Tibial artery (tissue), 4 donors: ENCODE results near the gene RBM20.
"Not testable (repeated sequence)": the region's sequence is repeated elsewhere in the genome, so short reads cannot be mapped to it uniquely, and the experiment has no call there.

Experiments used
- DNase-seq, 2 donors: peaks; one replicate each; pipeline ENCODE4 v3.0.0-alpha.2; 2019
- H3K27ac ChIP-seq, 2 donors: fragments of 200-600 bp; sonication (generic) in 1 of 2; 1 replicate in 1 of 2; 2 replicates in 1 of 2; pipeline ENCODE4 v1.5.1; 2018 to 2019; ENCODE audit warnings: mild to moderate bottlenecking in 1 of 2
- H3K27me3 ChIP-seq, 2 donors: fragments of 200-600 bp; sonication (generic) in 1 of 2; one replicate each; pipeline versions ENCODE4 v1.5.1 to v1.6.0; 2016 to 2019
- H3K36me3 ChIP-seq, 3 donors: fragments of 200-600 bp; sonication (generic) in 2 of 3; one replicate each; pipeline ENCODE4 v1.5.1; 2016 to 2019; ENCODE audit warnings: mild to moderate bottlenecking in 2 of 3
- H3K4me1 ChIP-seq, 4 donors: fragments of 200-600 bp; sonication (generic) in 2 of 4; 1 replicate in 3 of 4; 2 replicates in 1 of 4; pipeline ENCODE4 v1.5.1; 2016 to 2019
- H3K4me3 ChIP-seq, 2 donors: fragments of 200-600 bp; sonication (generic) in 1 of 2; 1 replicate in 1 of 2; 2 replicates in 1 of 2; pipeline ENCODE4 v1.5.1; 2018 to 2019; ENCODE audit warnings: mild to moderate bottlenecking in 2 of 2
- H3K9me3 ChIP-seq, 3 donors: fragments of 200-600 bp; sonication (generic) in 1 of 3; one replicate each; pipeline ENCODE4 v1.5.1; 2016 to 2019
- intact Hi-C: fragments of 100-400 bp; cut with DNase I; formaldehyde crosslinking; loops from one replicate; pipeline ENCODE4 v1.15.0; 2023; ENCODE audit warnings: low total_unique reads
- TF ChIP-seq, protein P1 (sequence below), 2 experiments: fragments of 200-600 bp in 1 of 2; fragments of 450-650 bp in 1 of 2; IDR thresholded peaks; one replicate each; pipeline ENCODE4 v1.5.1; 2017 to 2019; ENCODE audit warnings: antibody characterized with exemption in 2 of 2, mild to moderate bottlenecking in 1 of 2, moderate library complexity in 1 of 2

Gene RBM20

DNA sequence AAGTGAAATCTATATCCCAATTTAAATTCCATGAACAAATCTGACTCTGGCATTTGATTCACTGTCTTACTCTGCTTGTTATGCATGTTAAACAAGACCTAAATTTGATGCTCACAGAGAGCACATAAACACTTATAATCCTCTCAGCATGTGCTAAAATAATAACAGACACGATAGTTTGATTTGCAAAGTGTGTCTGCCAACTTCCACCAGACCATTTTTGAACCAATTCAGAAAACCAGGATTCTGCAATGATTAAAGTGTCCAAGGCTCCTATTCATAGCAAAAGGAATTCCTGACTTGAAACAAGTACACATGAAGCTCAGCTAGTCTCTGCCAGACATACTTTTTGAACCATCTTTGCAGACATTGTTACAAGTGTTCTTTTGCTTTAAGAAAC, 11.2 kb downstream of the RBM20 start:
- Histone ChIP-seq H3K4me1 (no peaks in the 10 kb centered on the region), H3K36me3 (no peaks in the 10 kb centered on the region), H3K27me3 (peaks cover 0 to 11% of the 10 kb centered on the region in 2 donors), H3K27ac (no peak overlapping the region), H3K9me3 (no peaks in the 10 kb centered on the region), H3K4me3 (no peak overlapping the region)
- TF ChIP-seq, protein P1, sequence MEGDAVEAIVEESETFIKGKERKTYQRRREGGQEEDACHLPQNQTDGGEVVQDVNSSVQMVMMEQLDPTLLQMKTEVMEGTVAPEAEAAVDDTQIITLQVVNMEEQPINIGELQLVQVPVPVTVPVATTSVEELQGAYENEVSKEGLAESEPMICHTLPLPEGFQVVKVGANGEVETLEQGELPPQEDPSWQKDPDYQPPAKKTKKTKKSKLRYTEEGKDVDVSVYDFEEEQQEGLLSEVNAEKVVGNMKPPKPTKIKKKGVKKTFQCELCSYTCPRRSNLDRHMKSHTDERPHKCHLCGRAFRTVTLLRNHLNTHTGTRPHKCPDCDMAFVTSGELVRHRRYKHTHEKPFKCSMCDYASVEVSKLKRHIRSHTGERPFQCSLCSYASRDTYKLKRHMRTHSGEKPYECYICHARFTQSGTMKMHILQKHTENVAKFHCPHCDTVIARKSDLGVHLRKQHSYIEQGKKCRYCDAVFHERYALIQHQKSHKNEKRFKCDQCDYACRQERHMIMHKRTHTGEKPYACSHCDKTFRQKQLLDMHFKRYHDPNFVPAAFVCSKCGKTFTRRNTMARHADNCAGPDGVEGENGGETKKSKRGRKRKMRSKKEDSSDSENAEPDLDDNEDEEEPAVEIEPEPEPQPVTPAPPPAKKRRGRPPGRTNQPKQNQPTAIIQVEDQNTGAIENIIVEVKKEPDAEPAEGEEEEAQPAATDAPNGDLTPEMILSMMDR (IDR thresholded peaks at IDR 0.05) = no peak
- no peak for DNase-seq
- intact Hi-C loops = no loop called here

DNA sequence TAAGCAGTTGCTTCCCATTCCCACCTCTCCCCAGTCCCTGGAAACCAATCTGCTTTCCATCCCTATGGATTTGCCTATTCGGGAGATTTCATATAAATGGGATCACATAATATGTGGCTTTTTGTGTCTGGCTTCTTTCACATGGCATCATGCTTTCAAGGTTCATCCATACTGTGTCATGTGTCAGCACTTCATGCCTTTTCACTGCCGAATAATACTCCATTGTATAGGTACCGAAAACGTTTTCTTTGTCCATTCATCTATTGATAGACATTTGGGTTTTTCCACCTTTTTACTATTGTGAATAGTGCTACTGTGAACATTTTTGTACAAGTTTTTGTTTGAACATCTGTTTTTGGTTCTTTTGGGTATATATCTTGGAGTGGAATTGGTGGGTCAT, 12.5 kb downstream of the RBM20 start:
- TF ChIP-seq, protein P1 (IDR thresholded peaks at IDR 0.05) = no peak
- Histone ChIP-seq H3K27me3 (peaks cover 0 to 11% of the 10 kb centered on the region in 2 donors), H3K27ac (no peak overlapping the region)

DNA sequence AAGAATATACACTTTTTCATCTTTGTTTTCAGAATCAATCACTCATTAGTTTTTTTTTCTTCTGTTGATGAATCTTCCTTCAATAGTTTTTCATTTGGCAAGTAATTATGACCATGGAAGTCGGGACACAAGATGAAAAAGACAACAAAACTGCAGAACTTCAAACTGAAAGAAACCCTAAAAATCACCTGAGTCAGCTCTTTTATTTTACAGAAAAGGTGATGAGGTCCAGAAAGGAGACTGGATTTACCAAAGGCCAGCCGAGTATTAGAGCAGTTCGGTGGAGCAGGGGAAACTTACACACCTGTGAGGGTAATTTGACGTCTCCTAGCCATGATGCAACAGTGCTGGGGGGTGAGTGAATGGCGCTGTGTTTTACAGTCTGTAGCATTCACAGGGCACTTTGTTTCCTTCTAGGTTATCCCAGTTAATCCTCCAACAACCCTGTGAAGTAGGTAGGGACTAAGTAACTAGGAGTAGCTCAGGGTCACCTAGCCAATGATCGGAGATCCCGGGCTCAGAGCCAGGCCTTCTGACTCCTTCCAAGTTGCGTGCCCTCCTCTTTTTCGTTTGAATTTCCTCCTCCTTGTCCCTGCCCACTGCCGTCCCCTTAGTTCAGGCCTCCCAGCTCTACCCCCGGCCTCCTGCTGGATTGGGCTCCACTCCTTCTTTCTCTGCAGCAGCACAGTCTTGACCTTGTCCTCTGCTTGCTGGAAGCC, 14.0 kb downstream of the RBM20 start:
- Histone ChIP-seq H3K36me3 (no peaks in the 10 kb centered on the region), H3K27ac (no peak overlapping the region), H3K9me3 (no peaks in the 10 kb centered on the region), H3K27me3 (peaks cover 0 to 11% of the 10 kb centered on the region in 2 donors), H3K4me1 (no peaks in the 10 kb centered on the region), H3K4me3 (no peak overlapping the region)
- intact Hi-C loops = no loop called here
- TF ChIP-seq, protein P1 (IDR thresholded peaks at IDR 0.05) = no peak
- DNase-seq = no peak

More for the DNA sequence above, 12.5 kb downstream of the RBM20 start:
- H3K4me1 ChIP-seq = no peaks in the 10 kb centered on the region
- no peak for DNase-seq
- H3K4me3 ChIP-seq = no peak overlapping the region
- H3K9me3 ChIP-seq = no peaks in the 10 kb centered on the region
- no peaks in the 10 kb centered on the region for H3K36me3 ChIP-seq
- intact Hi-C loops = no loop called here

DNA sequence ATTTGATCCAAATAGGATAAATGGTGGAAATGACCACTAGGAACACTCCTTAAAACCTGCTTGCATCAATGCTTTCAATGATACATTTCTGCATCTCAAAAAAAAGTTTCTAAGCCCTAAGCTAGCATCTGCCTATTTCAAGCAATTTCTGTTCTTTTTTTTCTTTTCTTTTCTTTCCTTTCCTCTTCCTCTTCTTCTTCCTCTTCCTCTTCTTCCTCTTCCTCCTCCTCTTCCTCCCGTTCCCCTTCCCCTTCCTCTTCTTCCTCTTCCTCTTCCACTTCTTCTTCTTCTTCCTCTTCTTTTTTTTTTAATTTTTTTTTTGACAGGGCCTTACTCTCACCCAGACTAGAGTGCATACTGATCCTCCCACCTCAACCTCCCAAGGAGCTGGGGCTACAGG, 15.4 kb downstream of the RBM20 start:
- Histone ChIP-seq H3K4me3 (no peak overlapping the region), H3K27me3 (peaks cover 0 to 8% of the 10 kb centered on the region in 2 donors), H3K9me3 (no peaks in the 10 kb centered on the region), H3K36me3 (no peaks in the 10 kb centered on the region), H3K27ac (no peak overlapping the region), H3K4me1 (no peaks in the 10 kb centered on the region)
- no peak for DNase-seq
- intact Hi-C loops = no loop called here
- TF ChIP-seq, protein P1 (IDR thresholded peaks at IDR 0.05) = no peak

DNA sequence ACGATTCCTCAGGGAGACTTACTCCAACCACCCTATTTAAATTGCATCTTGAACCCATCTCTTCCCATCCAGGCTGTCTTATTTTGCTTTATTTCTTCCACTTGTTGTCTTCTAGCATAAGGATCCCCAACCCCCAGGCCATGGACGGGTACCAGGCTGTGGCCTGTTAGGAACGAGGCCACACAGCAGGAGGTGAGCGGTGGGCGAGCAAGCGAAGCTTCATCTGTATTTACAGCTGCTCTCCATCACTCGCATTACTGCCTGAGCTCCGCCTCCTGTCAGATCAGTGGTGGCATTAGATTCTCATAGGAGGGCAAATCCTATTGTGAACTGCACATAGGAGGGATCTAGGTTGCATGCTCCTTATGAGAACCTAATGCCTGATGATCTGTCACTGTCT, 16.2 kb downstream of the RBM20 start:
- intact Hi-C loops, H3K4me1 ChIP-seq, H3K36me3 ChIP-seq, H3K9me3 ChIP-seq, H3K27me3 ChIP-seq, H3K27ac ChIP-seq, H3K4me3 ChIP-seq, DNase-seq: not testable (repeated sequence)

DNA sequence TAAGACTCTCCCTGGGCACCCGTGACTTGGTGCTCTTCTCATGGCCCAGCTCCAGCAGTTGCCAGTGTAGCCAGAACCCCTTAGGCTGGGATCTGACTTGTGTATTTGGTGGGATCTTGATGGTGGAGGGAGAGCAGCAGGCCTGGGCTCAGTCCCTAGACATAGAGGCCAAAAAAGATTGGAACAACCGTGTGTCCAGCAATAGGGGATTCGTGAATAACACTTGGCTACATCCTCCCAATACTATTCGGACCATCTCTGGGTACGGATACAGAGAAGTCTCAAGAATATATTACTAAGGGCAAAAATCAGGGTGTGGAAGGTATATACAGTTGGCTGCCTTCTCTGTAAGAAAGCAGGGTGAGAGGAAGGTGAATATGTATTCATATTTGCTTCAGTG, 17.2 kb downstream of the RBM20 start:
- H3K4me1 ChIP-seq = no peaks in the 10 kb centered on the region
- no peak overlapping the region for H3K27ac ChIP-seq
- H3K9me3 ChIP-seq = no peaks in the 10 kb centered on the region
- no peak overlapping the region for H3K4me3 ChIP-seq
- TF ChIP-seq, protein P1 (IDR thresholded peaks at IDR 0.05) = no peak
- intact Hi-C loops = no loop called here
- H3K36me3 ChIP-seq = no peaks in the 10 kb centered on the region
- no peak for DNase-seq
- peaks cover 0 to 8% of the 10 kb centered on the region in 2 donors for H3K27me3 ChIP-seq
